ENCODE measurements around the gene RAB11B. TPM values are rescaled to one million over a fixed set of nuclear protein-coding genes. Genes with fewer than 3 reads are reported as not detected.
A peak's percentile ranks its signal among the peaks of the same experiment; 100 is the strongest.

Gene RAB11B
- total and polyA plus RNA-seq, 9 of the 15 experiments (the other 6 are each of a cell fraction or from before 2014, with no cell fraction given), result 0.74 to 71.0 (median 13.8) TPM

DNA sequence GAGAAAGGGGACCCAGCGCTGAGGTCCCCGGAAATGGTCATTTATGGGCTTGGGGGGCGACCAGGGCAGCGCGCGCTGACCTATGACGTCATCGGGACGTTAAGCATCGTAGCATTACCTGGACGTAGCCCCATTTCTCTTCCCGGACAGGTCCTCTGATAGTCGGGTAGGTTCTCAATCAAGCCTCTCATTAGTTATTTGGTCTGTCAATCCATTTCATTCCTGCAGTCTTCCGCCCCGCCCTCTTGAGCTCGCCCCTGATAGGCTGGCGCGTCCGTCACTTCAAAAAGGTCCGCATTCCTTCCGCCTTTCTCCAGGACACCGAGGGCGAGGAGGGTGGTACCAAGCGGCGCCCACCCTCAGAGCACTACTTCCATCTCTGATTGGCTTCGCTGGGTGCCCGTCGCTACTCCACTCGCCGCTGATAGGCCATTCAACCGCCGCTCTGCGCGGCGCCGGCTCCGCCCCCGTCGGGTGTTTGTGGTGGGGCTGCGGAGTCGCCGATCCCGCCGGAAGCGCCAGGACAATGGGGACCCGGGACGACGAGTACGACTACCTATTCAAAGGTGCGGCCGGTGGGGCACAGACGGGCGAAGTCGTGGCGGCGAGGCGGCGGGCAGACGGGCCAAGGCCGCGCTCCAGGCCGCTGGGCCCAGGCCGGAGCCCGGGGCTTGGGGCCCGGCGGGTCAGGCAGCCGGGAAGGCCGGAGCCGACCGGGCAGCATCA is at the start of gene RAB11B (continued):
- TF ChIP-seq, protein P1, sequence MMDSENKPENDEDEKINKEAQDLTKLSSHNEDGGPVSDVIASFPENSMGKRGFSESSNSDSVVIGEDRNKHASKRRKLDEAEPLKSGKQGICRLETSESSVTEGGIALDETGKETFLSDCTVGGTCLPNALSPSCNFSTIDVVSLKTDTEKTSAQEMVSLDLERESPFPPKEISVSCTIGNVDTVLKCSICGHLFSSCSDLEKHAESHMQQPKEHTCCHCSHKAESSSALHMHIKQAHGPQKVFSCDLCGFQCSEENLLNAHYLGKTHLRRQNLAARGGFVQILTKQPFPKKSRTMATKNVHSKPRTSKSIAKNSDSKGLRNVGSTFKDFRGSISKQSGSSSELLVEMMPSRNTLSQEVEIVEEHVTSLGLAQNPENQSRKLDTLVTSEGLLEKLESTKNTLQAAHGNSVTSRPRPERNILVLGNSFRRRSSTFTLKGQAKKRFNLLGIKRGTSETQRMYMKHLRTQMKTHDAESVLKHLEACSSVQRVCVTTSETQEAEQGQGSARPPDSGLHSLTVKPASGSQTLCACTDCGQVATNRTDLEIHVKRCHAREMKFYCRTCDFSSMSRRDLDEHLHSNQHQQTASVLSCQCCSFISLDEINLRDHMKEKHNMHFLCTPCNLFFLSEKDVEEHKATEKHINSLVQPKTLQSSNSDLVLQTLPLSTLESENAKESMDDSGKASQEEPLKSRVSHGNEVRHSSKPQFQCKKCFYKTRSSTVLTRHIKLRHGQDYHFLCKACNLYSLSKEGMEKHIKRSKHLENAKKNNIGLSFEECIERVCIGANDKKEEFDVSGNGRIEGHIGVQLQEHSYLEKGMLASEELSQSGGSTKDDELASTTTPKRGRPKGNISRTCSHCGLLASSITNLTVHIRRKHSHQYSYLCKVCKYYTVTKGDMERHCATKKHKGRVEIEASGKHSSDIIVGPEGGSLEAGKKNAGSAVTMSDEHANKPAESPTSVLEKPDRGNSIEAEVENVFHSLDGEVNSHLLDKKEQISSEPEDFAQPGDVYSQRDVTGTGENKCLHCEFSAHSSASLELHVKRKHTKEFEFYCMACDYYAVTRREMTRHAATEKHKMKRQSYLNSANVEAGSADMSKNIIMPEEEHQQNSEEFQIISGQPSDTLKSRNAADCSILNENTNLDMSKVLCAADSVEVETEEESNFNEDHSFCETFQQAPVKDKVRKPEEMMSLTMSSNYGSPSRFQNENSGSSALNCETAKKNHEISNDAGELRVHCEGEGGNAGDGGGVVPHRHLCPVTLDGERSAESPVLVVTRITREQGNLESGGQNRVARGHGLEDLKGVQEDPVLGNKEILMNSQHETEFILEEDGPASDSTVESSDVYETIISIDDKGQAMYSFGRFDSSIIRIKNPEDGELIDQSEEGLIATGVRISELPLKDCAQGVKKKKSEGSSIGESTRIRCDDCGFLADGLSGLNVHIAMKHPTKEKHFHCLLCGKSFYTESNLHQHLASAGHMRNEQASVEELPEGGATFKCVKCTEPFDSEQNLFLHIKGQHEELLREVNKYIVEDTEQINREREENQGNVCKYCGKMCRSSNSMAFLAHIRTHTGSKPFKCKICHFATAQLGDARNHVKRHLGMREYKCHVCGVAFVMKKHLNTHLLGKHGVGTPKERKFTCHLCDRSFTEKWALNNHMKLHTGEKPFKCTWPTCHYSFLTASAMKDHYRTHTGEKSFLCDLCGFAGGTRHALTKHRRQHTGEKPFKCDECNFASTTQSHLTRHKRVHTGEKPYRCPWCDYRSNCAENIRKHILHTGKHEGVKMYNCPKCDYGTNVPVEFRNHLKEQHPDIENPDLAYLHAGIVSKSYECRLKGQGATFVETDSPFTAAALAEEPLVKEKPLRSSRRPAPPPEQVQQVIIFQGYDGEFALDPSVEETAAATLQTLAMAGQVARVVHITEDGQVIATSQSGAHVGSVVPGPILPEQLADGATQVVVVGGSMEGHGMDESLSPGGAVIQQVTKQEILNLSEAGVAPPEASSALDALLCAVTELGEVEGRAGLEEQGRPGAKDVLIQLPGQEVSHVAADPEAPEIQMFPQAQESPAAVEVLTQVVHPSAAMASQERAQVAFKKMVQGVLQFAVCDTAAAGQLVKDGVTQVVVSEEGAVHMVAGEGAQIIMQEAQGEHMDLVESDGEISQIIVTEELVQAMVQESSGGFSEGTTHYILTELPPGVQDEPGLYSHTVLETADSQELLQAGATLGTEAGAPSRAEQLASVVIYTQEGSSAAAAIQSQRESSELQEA (IDR thresholded peaks at IDR 0.05; ENCODE audit: low read depth), result no peak
- TF ChIP-seq CBX1 (IDR thresholded peaks at IDR 0.05; ENCODE audit: low read depth) (peak; percentile 56; the same call in 1 of the 2 replicates), CBX5 (IDR thresholded peaks at IDR 0.05; ENCODE audit: borderline replicate concordance, low read depth) (no peak), GABPB1 (CRISPR knock-in tag; IDR thresholded peaks at IDR 0.05) (peak; percentile 94), HMG20B (CRISPR knock-in tag; IDR thresholded peaks at IDR 0.05) (no peak), C11orf30 (IDR thresholded peaks at IDR 0.05; ENCODE audit: low read depth) (peak; percentile 79), NFATC3 (IDR thresholded peaks at IDR 0.05) (no peak), ZNF347 (CRISPR knock-in tag; IDR thresholded peaks at IDR 0.05; ENCODE audit: low read depth) (no peak), TGIF2 (CRISPR knock-in tag; IDR thresholded peaks at IDR 0.05) (no peak), LCOR (CRISPR knock-in tag; IDR thresholded peaks at IDR 0.05) (0 out of 2 replicates have a peak, but pooled peaks have one; percentile 13), SAFB2 (IDR thresholded peaks at IDR 0.05; ENCODE audit: borderline replicate concordance, low read depth, low read length, severe bottlenecking) (no peak), MTA1 (IDR thresholded peaks at IDR 0.05; ENCODE audit: borderline replicate concordance) (peak; percentile 98), ZNF232 (CRISPR knock-in tag; IDR thresholded peaks at IDR 0.05) (no peak), EGR1 (conservative IDR thresholded peaks at IDR 0.05) (peak; percentile 61)
- TF ChIP-seq, protein P2, sequence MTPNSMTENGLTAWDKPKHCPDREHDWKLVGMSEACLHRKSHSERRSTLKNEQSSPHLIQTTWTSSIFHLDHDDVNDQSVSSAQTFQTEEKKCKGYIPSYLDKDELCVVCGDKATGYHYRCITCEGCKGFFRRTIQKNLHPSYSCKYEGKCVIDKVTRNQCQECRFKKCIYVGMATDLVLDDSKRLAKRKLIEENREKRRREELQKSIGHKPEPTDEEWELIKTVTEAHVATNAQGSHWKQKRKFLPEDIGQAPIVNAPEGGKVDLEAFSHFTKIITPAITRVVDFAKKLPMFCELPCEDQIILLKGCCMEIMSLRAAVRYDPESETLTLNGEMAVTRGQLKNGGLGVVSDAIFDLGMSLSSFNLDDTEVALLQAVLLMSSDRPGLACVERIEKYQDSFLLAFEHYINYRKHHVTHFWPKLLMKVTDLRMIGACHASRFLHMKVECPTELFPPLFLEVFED (CRISPR knock-in tag; conservative IDR thresholded peaks at IDR 0.05), result no peak
- TF ChIP-seq, protein P3, sequence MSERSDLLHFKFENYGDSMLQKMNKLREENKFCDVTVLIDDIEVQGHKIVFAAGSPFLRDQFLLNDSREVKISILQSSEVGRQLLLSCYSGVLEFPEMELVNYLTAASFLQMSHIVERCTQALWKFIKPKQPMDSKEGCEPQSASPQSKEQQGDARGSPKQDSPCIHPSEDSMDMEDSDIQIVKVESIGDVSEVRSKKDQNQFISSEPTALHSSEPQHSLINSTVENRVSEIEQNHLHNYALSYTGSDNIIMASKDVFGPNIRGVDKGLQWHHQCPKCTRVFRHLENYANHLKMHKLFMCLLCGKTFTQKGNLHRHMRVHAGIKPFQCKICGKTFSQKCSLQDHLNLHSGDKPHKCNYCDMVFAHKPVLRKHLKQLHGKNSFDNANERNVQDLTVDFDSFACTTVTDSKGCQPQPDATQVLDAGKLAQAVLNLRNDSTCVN (CRISPR knock-in tag; IDR thresholded peaks at IDR 0.05), result no peak
- TF ChIP-seq, protein P4, sequence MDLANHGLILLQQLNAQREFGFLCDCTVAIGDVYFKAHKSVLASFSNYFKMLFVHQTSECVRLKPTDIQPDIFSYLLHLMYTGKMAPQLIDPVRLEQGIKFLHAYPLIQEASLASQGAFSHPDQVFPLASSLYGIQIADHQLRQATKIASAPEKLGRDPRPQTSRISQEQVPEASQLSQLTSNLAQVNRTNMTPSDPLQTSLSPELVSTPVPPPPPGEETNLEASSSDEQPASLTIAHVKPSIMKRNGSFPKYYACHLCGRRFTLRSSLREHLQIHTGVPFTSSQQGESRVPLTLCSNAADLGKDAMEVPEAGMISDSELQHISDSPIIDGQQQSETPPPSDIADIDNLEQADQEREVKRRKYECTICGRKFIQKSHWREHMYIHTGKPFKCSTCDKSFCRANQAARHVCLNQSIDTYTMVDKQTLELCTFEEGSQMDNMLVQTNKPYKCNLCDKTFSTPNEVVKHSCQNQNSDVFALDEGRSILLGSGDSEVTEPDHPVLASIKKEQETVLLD (IDR thresholded peaks at IDR 0.05), result peak; percentile 88

All from K562 (cell line).